SK-N-SH (cell line): ENCODE measurements around the gene NLRC5. TPM values are rescaled to one million over a fixed set of nuclear protein-coding genes. Genes with fewer than 3 reads are reported as not detected.

Source experiments
- CTCF ChIA-PET: fragments of 300-600, 350-600 bp; formaldehyde crosslinking; extraction: SDS; loops from one replicate; lab custom pipeline; 2021; lab: Yijun Ruan, JAX
- POLR2A ChIA-PET: fragments of 350-600 bp; sonication (Branson Sonifier 250); formaldehyde crosslinking; extraction: SDS; loops from one replicate; lab custom pipeline; 2020; ENCODE audit warnings: antibody characterized with exemption, inconsistent platforms; lab: Yijun Ruan, JAX
- DNase-seq: peaks from one replicate; pipeline ENCODE4 v3.0.0; 2012
- H2AFZ ChIP-seq: fragments of 200-600 bp; sonication (generic); 2 replicates; pipeline ENCODE4 v1.8.1; 2016; ENCODE audit warnings: antibody characterized with exemption, mild to moderate bottlenecking, low read depth
- H3F3A ChIP-seq: fragments of 200-600 bp; sonication (generic); replicated peaks from 2 replicates; pipeline ENCODE3; 2016; ENCODE audit warnings: antibody characterized with exemption, mild to moderate bottlenecking; ENCODE audit not compliant: insufficient read depth
- H3K27ac ChIP-seq, 2 experiments: fragments of 200-500 bp in 1 of 2; fragments of 200-600 bp in 1 of 2; sonication (Bioruptor generic) in 1 of 2; sonication (generic), shearing (Covaris generic) in 1 of 2; 2 replicates each; pipeline versions ENCODE4 v1.5.1 to v1.6.1; 2014 to 2016; ENCODE audit warnings: low read depth in 2 of 2, inconsistent platforms in 1 of 2, low read length in 1 of 2, mild to moderate bottlenecking in 1 of 2, mixed read lengths in 1 of 2
- H3K27me3 ChIP-seq: fragments of 200-600 bp; sonication (generic), shearing (Covaris generic); 2 replicates; pipeline ENCODE4 v1.6.1; 2016; ENCODE audit warnings: mixed run types; ENCODE audit not compliant: insufficient read depth
- H3K36me3 ChIP-seq, 2 experiments: fragments of 200-500 bp in 1 of 2; fragments of 200-600 bp in 1 of 2; sonication (Bioruptor generic) in 1 of 2; sonication (generic) in 1 of 2; replicated peaks in 1 of 2; 2 replicates each; pipeline versions ENCODE3 to v1.5.1; 2014 to 2016; ENCODE audit warnings: low read length in 1 of 2, mild to moderate bottlenecking in 1 of 2; ENCODE audit not compliant: insufficient read depth in 2 of 2, control insufficient read depth in 1 of 2
- H3K4me1 ChIP-seq, 2 experiments: fragments of 200-500 bp in 1 of 2; fragments of 200-600 bp in 1 of 2; sonication (Bioruptor generic) in 1 of 2; sonication (generic), shearing (Covaris generic) in 1 of 2; 2 replicates each; pipeline versions ENCODE4 v1.5.1 to v1.6.1; 2014 to 2016; ENCODE audit warnings: low read depth in 1 of 2, low read length in 1 of 2, mixed run types in 1 of 2; ENCODE audit not compliant: insufficient read depth in 2 of 2, control insufficient read depth in 1 of 2
- H3K4me2 ChIP-seq: fragments of 200-600 bp; sonication (generic), shearing (Covaris generic); 2 replicates; pipeline ENCODE4 v1.6.1; 2017; ENCODE audit warnings: mixed run types
- H3K4me3 ChIP-seq, 2 experiments: fragments of 200-500 bp in 1 of 2; fragments of 200-600 bp in 1 of 2; sonication (Bioruptor generic) in 1 of 2; sonication (generic), shearing (Covaris generic) in 1 of 2; 2 replicates each; pipeline versions ENCODE4 v1.5.1 to v1.8.1; 2014 to 2016; ENCODE audit warnings: low read depth in 2 of 2, inconsistent platforms in 1 of 2, low read length in 1 of 2, mild to moderate bottlenecking in 1 of 2, mixed read lengths in 1 of 2, moderate library complexity in 1 of 2
- H3K79me2 ChIP-seq: fragments of 200-600 bp; sonication (generic); 2 replicates; pipeline ENCODE4 v1.8.1; 2017; ENCODE audit warnings: mild to moderate bottlenecking; ENCODE audit not compliant: insufficient read depth
- H3K9ac ChIP-seq: fragments of 200-600 bp; sonication (generic); 2 replicates; pipeline ENCODE4 v1.6.1; 2017; ENCODE audit warnings: mixed run types
- H3K9me2 ChIP-seq: fragments of 200-600 bp; sonication (generic); 2 replicates; pipeline ENCODE4 v1.6.1; 2017; ENCODE audit warnings: mixed run types
- H3K9me3 ChIP-seq: fragments of 200-600 bp; sonication (generic); 2 replicates; pipeline ENCODE4 v1.6.1; 2017; ENCODE audit warnings: mixed run types, mild to moderate bottlenecking, moderate library complexity
- H4K20me1 ChIP-seq: fragments of 200-600 bp; sonication (generic); 2 replicates; pipeline ENCODE4 v1.6.1; 2017; ENCODE audit warnings: mild to moderate bottlenecking, mixed run types; ENCODE audit not compliant: insufficient read depth
- EZH2phosphoT487 ChIP-seq: fragments of 200-600 bp; sonication (generic); IDR thresholded peaks from 2 replicates; pipeline ENCODE4 v1.6.1; 2017; ENCODE audit warnings: low read depth, mixed run types, mild to moderate bottlenecking, antibody characterized with exemption, moderate library complexity, borderline replicate concordance
- JUND ChIP-seq: IDR thresholded peaks from 2 replicates; pipeline ENCODE4 v1.4.0; 2012
- RAD21 ChIP-seq: IDR thresholded peaks from 2 replicates; pipeline ENCODE4 v1.6.1; 2012; ENCODE audit warnings: mild to moderate bottlenecking, low read length
- RCOR1 ChIP-seq: fragments of 150-350 bp; IDR thresholded peaks from 2 replicates; pipeline ENCODE4 v1.6.1; 2017; ENCODE audit warnings: antibody characterized with exemption, low read length
- RXRA ChIP-seq: IDR thresholded peaks from 2 replicates; pipeline ENCODE4 v1.4.0; 2012; ENCODE audit warnings: low read depth, mild to moderate bottlenecking, borderline replicate concordance
- SMC3 ChIP-seq: IDR thresholded peaks from 2 replicates; pipeline ENCODE4 v1.6.1; 2012; ENCODE audit warnings: low read depth, low read length, improper control_type of control experiment
- TAF1 ChIP-seq: IDR thresholded peaks from 2 replicates; pipeline ENCODE4 v1.6.1; 2012; ENCODE audit warnings: low read depth, mild to moderate bottlenecking, low read length, moderate library complexity, borderline replicate concordance
- USF1 ChIP-seq: IDR thresholded peaks from 2 replicates; pipeline ENCODE4 v1.4.0; 2012; ENCODE audit warnings: low read depth, borderline replicate concordance
- YY1 ChIP-seq: IDR thresholded peaks from 2 replicates; pipeline ENCODE4 v1.4.0; 2012; ENCODE audit warnings: low read depth, mild to moderate bottlenecking
- WGBS: methylation state at CpG from one replicate; pipeline ENCODE4 v1.1.6; 2017; ENCODE audit warnings: low lambda C conversion rate; 5-methylcytosine and 5-hydroxymethylcytosine counted together
- polyA plus RNA-seq, 3 experiments: library from polyadenylated mRNA; depleted of rRNA; stranded (reverse); fragments of >200 nt; gene quantifications; 2 replicates each; pipeline ENCODE4 v1.2.3, GENCODE V29; 2012
- TF ChIP-seq, protein P1 (sequence below): fragments of 150-350 bp; IDR thresholded peaks from 2 replicates; pipeline ENCODE4 v1.6.1; 2017; ENCODE audit warnings: antibody characterized with exemption, low read length, low read depth, borderline replicate concordance

Gene NLRC5
- polyA plus RNA-seq, 1 of the 3 experiments (the other 2 are of a cell fraction): 6.5 TPM

DNA sequence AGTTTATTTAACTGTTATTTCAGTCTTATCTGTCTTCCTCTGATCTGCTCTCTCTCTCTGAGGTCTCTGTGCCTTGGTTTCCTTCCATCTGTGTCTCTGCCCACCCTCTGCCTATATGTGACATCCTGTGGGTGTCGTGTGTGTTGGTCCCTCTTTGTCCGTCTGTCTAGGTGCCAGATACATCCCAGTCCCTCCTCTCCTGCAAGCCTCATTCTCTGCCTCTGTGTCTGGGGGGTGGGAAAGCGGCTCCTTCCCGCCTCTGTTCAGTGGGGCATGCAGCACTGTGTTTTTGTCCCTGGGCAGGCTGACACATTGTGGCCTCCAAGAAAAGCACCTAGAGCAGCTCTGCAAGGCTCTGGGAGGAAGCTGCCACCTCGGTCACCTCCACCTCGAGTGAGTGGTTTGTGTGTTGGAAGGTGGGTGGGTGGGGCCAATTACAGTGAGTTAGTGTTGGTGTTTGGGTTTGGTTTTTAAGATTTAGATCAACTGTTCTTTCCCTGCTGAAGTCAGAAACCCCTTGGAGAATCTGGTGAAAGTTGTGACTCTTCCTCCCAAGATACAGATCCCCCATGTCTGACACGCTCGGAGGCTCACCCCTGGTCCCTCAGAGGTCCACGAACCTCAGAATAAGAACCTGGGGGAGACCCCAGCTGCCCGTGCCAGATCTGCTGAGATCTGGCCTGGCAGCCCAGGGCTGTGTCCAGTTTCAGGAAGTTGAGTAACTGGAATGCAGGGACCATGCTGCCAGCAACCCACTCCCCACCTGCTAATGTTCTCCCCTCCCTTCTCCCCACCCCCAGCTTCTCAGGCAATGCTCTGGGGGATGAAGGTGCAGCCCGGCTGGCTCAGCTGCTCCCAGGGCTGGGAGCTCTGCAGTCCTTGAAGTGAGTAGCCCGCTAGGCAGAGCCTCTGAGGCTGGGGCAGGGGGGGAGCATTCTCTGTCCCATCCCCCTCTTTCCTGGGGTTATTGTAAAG lies 52.1 kb downstream of the NLRC5 start (continued):
- TF ChIP-seq, protein P1, sequence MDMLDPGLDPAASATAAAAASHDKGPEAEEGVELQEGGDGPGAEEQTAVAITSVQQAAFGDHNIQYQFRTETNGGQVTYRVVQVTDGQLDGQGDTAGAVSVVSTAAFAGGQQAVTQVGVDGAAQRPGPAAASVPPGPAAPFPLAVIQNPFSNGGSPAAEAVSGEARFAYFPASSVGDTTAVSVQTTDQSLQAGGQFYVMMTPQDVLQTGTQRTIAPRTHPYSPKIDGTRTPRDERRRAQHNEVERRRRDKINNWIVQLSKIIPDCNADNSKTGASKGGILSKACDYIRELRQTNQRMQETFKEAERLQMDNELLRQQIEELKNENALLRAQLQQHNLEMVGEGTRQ: no peak
- no peak for TF ChIP-seq JUND
- no peak for TF ChIP-seq EZH2phosphoT487
- no peak for TF ChIP-seq SMC3
- no peak for TF ChIP-seq RCOR1

DNA sequence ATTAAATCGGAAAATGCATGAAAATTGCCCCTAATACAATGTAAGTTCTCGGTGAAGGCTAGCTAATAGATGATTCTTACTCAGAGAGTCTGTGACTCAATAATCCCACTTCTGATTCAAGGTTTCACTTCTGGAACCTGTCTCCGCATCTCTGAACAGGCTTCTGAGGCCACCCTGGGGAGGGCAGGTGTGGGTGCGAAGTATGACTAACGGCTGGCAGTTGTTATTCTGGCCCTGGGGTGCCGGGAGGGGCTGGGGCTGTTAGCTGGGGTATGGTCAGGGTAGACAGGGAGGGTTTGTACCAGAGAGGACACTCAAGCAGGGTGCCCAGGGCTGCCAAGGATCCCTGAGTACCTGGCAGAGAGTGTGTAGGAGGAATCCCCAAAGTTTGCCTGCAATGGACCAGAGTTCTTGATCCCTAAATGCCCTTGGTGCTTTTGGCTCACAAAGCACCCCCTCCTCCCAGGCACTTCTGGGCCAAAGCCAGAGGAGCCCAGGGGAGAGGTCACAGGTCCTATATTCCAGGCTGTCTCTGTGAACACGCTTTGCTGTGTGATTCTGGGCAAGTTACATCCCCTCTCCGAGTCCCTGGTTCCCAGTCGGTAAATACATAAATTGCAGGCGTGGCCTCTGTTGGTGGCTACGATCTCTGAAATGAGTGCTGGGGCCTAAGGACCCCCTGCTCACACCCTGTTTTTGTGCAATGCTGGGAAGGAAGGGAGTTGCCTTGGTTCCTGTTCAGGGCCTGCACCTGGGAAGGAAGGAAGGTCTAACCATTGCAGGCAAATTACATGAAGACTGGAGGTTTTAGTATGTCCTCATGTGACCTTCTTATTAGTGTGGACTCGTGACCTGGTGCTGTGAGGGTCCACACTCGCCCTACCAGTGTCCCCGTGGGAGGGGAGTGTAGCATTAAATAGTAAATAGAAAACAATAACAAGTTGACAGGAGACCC lies 53.1 kb downstream of the NLRC5 start:
- Histone ChIP-seq H3K79me2 (no peaks in the 10 kb centered on the region), H4K20me1 (no peaks in the 10 kb centered on the region), H3K9me3 (no peaks in the 10 kb centered on the region), H3K27ac (no peak overlapping the region), H3F3A (no peaks in the 10 kb centered on the region), H2AFZ (no peak overlapping the region), H3K9me2 (no peaks in the 10 kb centered on the region), H3K27me3 (no peaks in the 10 kb centered on the region), H3K9ac (no peak overlapping the region), H3K36me3 (no peaks in the 10 kb centered on the region), H3K4me2 (no peak overlapping the region), H3K4me1 (no peaks in the 10 kb centered on the region; a peak in 1 of 4 replicates), H3K4me3 (no peak overlapping the region)
- no peak for TF ChIP-seq RAD21
- no peak for TF ChIP-seq EZH2phosphoT487
- TF ChIP-seq, protein P1: no peak
- ChIA-PET POLR2A (no interaction called here), CTCF (no interaction called here)
- no peak for DNase-seq
- WGBS: 76% methylated on average over 14 of the region's 14 CpGs

DNA sequence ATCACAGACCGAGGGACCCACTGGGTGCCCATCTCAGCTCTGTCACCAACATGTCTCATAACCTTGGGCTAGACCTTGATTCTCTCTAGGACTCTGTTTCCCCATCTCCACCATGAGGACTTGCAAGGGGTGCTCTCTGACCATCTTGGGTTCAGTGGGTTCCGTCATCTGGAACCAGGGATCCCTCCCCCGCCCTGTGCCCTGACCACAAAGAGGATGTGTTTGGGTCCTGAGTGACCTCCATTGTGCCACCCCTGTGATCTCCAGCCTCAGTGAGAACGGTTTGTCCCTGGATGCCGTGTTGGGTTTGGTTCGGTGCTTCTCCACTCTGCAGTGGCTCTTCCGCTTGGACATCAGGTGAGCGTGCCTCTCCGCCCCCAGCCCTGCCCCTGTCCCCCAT lies 53.9 kb downstream of the NLRC5 start:
- ChIA-PET POLR2A (no interaction called here), CTCF (no interaction called here)
- Histone ChIP-seq H3K36me3 (no peaks in the 10 kb centered on the region), H3K9ac (no peak overlapping the region), H4K20me1 (no peaks in the 10 kb centered on the region), H3K9me2 (no peaks in the 10 kb centered on the region), H3K27ac (no peak overlapping the region), H3K4me2 (no peak overlapping the region), H2AFZ (no peak overlapping the region), H3F3A (no peaks in the 10 kb centered on the region), H3K4me3 (no peak overlapping the region), H3K4me1 (no peaks in the 10 kb centered on the region; a peak in 1 of 4 replicates), H3K9me3 (no peaks in the 10 kb centered on the region), H3K79me2 (no peaks in the 10 kb centered on the region), H3K27me3 (no peaks in the 10 kb centered on the region)
- WGBS: 94% methylated on average over 6 of the region's 9 CpGs
- TF ChIP-seq TAF1 (no peak), RXRA (no peak), YY1 (no peak), USF1 (no peak), RCOR1 (no peak)
- DNase-seq: no peak
